SKM-1 treated with dmso at 0.1 percent for 144 hours (cell line): ENCODE measurements around the gene CFAP410.
"Not testable (repeated sequence)": the region's sequence is repeated elsewhere in the genome, so short reads cannot be mapped to it uniquely, and the experiment has no call there.

Experiments
- DNase-seq: peaks from one replicate; lab custom pipeline; 2025; ENCODE audit not compliant: unreplicated experiment; lab: John Stamatoyannopoulos, UW

Gene CFAP410

DNA sequence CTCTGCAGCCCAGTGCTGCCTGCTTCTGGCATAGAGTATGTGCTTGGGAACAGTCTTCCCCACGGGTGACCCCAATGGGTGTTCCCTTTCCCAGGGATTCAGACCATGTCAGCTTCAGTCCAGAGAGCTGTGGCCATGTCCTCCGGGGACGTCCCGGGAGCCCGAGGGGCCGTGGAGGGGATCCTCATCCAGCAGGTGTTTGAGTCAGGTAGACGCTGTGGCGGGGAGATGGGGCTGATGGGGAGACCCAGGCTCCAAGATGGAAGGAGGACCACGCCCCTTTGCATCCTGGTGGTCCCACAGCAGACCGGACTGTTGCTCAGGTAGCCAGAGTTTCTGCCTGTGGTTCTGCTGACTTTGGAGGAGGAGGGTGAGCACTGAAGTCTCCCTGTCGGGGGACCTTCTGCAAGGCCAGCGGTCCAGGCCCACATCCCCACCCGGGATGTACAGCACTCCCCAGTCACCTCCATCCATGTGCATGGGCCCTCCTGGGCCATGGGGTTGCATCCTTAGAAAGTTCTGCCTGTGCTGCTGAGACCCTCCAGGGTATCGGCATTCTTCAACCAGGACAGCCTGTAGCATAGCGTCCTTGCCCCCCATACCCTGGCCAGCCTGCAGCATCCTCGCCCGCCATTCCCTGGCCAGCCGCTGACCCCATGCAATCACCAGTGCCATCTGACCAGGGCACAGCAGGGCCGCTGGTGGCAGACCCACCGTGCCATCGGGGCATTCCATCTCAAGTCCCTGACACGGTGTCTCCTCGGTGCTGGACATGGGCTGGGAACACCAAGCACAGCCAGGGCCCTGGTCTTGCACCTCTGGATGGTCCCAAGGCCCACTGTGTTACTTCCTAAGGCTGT is 50.7 kb downstream of the CFAP410 start:
- no peak for DNase-seq

DNA sequence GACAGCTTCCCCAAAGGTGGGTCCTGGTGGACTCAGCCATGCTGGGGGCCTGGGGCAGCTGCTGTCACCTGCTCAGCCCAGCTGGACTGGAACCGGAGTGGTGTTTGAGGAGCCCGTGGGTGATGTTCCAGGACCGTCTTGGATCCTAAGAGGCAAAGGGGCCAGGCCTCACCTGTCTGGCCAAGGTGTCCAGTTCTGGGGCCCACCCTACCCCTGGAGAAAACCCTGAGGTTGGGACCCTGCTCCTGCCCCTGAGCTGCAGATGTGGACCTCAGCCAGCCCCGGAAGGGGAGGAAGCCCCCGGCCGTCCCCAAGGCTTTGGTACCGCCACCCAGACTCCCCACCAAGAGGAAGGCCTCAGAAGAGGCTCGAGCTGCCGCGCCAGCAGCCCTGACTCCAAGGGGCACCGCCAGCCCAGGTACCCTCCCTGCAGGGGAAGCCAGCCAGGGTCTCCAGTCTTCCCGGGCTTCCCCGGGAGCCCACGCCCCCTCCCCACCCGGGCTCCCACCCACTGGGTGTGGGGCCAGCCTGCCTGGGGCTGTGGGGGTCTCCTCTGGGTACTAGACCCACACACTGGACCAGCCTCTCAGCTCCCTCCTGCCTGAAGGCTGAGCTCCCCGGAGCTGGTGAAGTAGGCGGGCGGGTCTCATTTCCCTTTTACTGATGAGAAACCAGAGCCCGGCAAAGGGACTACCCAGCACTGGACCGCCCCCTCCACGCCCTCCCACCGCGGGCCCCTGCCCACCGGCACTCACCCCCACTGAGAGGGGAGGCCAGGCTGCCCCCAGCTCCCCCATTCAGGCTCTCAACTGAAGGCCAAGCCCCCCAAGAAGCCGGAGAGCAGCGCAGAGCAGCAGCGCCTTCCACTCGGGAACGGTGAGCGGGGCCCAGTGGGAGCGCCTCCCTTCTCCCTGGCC is 52.2 kb downstream of the CFAP410 start:
- DNase-seq: no peak

DNA sequence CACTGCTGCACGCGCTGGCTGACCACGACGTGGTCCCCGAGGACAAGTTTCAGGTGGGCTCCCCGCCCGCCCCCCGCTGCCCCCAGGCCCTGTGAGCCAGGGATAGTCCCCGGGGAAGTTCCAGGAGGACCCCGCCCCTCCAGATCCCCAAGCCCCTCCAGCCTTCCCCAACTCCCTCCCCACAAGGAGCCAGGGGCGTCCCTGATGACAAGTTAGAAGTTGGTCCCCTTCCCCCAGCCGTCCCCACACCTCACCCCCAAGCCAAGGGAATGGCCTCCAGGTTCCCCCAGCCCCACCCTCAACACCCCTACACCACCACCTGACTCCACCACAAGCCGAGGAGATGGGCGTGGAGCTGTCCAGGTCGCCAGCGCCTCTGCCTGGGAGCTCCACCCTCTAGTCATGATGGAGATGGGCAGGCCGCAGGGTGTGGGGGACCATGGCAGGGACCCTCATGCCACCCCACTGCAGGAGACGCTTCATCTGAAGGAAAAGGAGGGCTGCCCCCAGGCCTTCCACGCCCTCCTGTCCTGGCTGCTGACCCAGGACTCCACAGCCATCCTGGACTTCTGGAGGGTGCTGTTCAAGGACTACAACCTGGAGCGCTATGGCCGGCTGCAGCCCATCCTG is 53.0 kb downstream of the CFAP410 start:
- no peak for DNase-seq

DNA sequence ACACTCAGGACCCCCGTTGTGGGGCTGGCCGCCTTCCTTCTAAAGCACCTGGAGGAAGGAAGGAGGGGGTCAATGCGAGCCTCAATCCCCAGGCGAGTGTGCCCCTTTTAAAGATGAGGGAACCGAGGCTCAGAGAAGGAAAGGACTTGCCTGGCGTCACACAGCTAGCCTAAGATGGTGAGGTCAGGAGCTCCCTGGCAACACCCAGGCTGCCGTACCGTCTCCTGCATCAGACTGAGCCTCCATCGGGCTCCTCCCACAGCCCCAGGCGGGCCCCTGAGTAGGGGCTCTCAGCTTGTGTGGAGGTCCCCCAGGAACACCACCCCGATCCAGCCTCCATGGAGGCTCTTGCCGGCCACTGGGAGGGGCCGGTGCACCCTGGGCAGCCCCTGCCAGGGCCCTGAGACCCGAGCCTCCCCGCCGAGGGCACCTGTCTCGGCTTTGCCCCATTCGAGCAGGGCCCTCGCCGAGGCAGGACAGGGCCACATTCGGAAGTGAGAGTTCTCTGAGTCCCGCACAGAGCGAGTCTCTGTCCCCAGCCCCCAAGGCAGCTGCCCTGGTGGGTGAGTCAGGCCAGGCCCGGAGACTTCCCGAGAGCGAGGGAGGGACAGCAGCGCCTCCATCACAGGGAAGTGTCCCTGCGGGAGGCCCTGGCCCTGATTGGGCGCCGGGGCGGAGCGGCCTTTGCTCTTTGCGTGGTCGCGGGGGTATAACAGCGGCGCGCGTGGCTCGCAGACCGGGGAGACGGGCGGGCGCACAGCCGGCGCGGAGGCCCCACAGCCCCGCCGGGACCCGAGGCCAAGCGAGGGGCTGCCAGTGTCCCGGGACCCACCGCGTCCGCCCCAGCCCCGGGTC is 53.8 kb downstream of the CFAP410 start, which contains the start of gene AIRE:
TSS of gene AIRE (plus strand) at position 739 of the 855 bp plus-strand sequence. CDS start 131 bp downstream, outside the sequence.
- DNase-seq: no peak

DNA sequence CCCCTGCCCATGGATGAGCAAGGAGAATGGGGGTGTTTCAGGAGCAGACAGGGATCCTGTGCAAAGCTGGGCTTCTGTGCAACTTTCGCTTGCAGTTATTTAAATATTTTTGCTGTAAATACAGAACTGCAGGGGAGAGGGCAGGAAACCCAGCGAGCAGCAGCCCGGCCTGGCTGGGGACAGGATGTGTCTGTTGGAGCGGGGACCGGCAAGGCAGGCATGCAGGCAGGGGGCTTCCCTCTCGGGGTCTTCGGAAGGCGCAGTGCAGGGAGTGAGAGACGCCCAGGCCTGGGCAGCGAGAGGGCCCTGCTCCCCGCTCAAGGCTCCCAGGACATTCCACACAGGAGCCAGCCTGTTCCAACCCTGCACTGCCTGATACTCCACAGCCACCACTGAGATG is 55.2 kb downstream of the CFAP410 start:
- no peak for DNase-seq

DNA sequence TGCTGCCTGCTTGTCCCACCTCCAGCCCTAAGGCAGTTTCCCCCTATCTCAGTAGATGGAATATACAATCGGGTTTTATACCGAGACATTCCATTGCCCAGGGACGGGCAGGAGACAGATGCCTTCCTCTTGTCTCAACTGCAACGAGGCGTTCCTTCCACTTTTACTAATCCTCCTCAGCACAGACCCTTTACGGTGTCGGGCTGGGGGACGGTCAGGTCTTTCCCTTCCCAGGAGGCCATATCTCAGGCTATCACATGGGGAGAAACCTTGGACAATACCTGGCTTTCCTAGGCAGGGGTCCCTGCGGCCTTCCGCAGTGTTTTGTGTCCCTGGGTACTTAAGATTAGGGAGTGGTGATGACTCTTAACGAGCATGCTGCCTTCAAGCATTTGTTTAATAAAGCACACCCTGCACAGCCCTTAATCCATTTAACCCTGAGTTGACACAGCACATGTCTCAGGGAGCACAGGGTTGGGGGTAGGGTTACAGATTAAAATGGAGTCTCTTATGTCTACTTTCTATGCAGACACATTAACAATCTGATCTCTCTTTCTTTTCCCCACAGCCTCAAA is 55.9 kb downstream of the CFAP410 start:
- not testable (repeated sequence) for DNase-seq

DNA sequence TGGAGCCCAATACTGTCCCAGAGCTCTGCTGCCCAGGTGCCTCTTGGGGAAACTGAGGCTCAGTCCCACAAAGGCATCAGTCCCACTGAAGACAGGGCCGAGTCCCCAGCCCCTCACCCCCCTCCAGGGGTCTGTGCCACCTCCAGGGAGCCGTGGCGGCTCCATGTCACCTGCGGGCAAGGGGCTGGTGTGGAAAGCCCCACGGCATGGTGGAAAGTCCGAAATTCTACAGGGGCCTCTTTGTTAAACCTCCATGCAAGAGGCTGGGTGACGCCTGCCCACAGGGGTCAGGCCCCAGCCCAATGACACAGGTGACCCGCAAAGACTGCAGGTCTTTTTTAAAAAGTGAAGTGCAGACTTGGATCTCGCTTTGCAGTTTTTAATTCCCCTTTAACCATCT is 56.8 kb downstream of the CFAP410 start:
- no peak for DNase-seq

GRCh38 chr21:44281801-44282200 is 57.4 kb downstream of the CFAP410 start:
- DNase-seq: no peak

DNA sequence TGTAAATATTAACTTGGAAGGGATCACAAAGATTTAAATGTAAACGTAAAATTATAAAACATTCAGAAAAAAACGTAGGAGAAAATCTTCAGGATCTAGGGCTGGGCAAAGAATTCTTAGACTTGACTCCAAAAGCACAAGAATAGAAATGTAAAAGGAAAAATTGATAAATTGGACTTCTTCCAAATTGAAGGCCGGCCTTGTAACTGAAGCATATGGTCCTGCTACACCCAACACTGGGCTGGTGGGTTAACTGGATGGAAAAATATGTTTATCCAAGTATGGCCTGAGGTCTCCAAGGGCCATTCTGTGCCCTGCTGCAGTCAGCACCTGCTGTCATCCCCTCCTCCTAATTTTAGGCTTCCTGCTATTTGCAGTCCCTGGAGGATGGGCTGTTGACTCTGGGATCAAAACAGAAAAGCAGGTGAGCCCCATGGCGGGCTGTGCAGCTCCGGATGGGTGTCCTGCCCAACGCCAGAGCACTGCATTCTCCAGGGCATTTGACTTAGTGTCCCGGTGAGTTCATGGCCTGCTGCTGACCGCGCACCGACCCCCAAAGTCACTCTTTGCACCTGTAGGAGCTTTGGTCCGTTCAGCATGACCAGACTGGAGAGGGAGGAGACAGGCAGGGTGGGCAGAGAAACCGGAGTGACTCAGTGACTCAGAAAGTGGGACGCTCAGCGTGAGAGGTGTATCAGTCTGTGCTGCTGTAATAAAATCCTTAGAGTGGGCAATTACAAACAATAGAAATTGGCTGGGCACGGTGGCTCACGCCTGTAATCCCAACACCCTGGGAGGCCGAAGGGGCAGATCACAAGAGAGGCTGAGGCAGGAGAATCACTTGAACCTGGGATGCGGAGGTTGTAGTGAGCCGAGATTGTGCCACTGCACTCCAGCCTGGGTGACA is 59.6 kb downstream of the CFAP410 start:
- no peak for DNase-seq
